ENCODE results near the gene ZNF362. TPM values are rescaled to one million over a fixed set of nuclear protein-coding genes. Genes with fewer than 3 reads are reported as not detected.
A peak's percentile ranks its signal among the peaks of the same experiment; 100 is the strongest.

ZNF362 gene
- total and polyA plus RNA-seq, 2 experiments from 2014 or later, result 11.0 to 12.9 TPM

DNA sequence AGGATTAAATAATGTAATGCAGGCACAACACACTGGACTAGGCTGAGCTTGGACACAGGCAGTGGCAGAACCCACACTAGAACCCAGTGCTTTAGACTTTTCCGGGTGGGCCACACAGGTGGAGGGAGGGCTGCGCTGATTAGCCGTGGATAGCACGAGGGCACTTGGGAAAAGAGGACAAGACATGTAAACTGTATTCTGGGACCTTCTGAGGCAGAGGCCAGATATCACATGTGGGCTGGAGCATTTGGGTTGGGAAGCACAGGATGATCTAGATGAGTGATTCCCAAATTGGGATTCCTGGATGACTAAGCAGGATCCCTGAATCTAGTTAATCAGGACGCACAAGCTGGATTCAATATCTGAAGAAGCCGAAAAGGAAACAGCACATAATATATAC is 84.9 kb downstream of the ZNF362 start:
- no peak for ATAC-seq
- Mint-ChIP-seq H3K27me3 (ENCODE audit: insufficient read depth, low read depth, poor library complexity) (peaks cover 29% of the 10 kb centered on the region), H3K4me1 (peaks cover 68% of the 10 kb centered on the region), H3K9me3 (no peaks in the 10 kb centered on the region; the same call in 2 of the 3 replicates), H3K36me3 (ENCODE audit: low read depth) (no peaks in the 10 kb centered on the region), H3K27ac (no peak overlapping the region; the same call in 1 of the 2 replicates), H3K4me3 (no peak overlapping the region)
- H3K9me2 ChIP-seq (ENCODE audit: insufficient read depth), result no peaks in the 10 kb centered on the region
- TF ChIP-seq ZNF331 (CRISPR knock-in tag; IDR thresholded peaks at IDR 0.05; ENCODE audit: low read depth) (no peak), STAT1 (IDR thresholded peaks at IDR 0.05; ENCODE audit: unreplicated experiment) (no peak), ZNF462 (CRISPR knock-in tag; IDR thresholded peaks at IDR 0.05) (no peak), CTCF (conservative IDR thresholded peaks at IDR 0.05; ENCODE audit: low read depth in 2 of 2) (no peak), JUNB (IDR thresholded peaks at IDR 0.05; ENCODE audit: unreplicated experiment) (no peak)
- TF ChIP-seq, protein P1, sequence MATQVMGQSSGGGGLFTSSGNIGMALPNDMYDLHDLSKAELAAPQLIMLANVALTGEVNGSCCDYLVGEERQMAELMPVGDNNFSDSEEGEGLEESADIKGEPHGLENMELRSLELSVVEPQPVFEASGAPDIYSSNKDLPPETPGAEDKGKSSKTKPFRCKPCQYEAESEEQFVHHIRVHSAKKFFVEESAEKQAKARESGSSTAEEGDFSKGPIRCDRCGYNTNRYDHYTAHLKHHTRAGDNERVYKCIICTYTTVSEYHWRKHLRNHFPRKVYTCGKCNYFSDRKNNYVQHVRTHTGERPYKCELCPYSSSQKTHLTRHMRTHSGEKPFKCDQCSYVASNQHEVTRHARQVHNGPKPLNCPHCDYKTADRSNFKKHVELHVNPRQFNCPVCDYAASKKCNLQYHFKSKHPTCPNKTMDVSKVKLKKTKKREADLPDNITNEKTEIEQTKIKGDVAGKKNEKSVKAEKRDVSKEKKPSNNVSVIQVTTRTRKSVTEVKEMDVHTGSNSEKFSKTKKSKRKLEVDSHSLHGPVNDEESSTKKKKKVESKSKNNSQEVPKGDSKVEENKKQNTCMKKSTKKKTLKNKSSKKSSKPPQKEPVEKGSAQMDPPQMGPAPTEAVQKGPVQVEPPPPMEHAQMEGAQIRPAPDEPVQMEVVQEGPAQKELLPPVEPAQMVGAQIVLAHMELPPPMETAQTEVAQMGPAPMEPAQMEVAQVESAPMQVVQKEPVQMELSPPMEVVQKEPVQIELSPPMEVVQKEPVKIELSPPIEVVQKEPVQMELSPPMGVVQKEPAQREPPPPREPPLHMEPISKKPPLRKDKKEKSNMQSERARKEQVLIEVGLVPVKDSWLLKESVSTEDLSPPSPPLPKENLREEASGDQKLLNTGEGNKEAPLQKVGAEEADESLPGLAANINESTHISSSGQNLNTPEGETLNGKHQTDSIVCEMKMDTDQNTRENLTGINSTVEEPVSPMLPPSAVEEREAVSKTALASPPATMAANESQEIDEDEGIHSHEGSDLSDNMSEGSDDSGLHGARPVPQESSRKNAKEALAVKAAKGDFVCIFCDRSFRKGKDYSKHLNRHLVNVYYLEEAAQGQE (IDR thresholded peaks at IDR 0.05; ENCODE audit: unreplicated experiment), result no peak
- TF ChIP-seq, protein P2, sequence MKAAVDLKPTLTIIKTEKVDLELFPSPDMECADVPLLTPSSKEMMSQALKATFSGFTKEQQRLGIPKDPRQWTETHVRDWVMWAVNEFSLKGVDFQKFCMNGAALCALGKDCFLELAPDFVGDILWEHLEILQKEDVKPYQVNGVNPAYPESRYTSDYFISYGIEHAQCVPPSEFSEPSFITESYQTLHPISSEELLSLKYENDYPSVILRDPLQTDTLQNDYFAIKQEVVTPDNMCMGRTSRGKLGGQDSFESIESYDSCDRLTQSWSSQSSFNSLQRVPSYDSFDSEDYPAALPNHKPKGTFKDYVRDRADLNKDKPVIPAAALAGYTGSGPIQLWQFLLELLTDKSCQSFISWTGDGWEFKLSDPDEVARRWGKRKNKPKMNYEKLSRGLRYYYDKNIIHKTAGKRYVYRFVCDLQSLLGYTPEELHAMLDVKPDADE (IDR thresholded peaks at IDR 0.05), result no peak
- H3F3A ChIP-seq (replicated peaks; ENCODE audit: low read depth), result 0 out of 2 replicates have a peak, but pooled peaks cover 8% of the 10 kb centered on the region
- H3K4me3 ChIP-seq, result no peak overlapping the region
- peak overlapping the region; percentile 74 for H3K4me2 ChIP-seq
- H3K27me3 ChIP-seq (ENCODE audit: insufficient read depth), result peaks cover 86% of the 10 kb centered on the region
- DNase-seq (ENCODE audit: low spot score), result no peak
- no peak overlapping the region for H2AFZ ChIP-seq
- H4K20me1 ChIP-seq (replicated peaks; ENCODE audit: insufficient read depth), result peaks cover 16% of the 10 kb centered on the region
- no peaks in the 10 kb centered on the region for H3K36me3 ChIP-seq (ENCODE audit: insufficient read depth)
- H3K79me2 ChIP-seq (replicated peaks; ENCODE audit: insufficient read depth), result no peaks in the 10 kb centered on the region
- H3K27ac ChIP-seq (ENCODE audit: low read depth), result no peak overlapping the region
- H3K4me1 ChIP-seq (ENCODE audit: insufficient read depth), result peaks cover 61% of the 10 kb centered on the region
